Activated naive CD4-positive, alpha-beta T cell treated with anti-CD3 and anti-CD28 coated beads, Interleukin-2, amount 50 U/mL, for 24 hours (primary cell): ENCODE measurements around the gene FNDC1.
A peak's percentile ranks its signal among the peaks of the same experiment; 100 is the strongest.
"Not testable (repeated sequence)": the region's sequence is repeated elsewhere in the genome, so short reads cannot be mapped to it uniquely, and the experiment has no call there.

Source experiments
- H3K27ac Mint-ChIP-seq: one replicate; pipeline ENCODE4 v1.8.0; 2021; ENCODE audit warnings: mild to moderate bottlenecking, mixed read lengths
- H3K27me3 Mint-ChIP-seq: one replicate; pipeline ENCODE4 v1.8.0; 2021; ENCODE audit warnings: mixed read lengths
- H3K36me3 Mint-ChIP-seq: one replicate; pipeline ENCODE4 v1.8.0; 2021; ENCODE audit warnings: mixed read lengths
- H3K4me1 Mint-ChIP-seq: one replicate; pipeline ENCODE4 v1.8.0; 2021; ENCODE audit warnings: mixed read lengths
- H3K4me3 Mint-ChIP-seq: one replicate; pipeline ENCODE4 v1.8.0; 2021; ENCODE audit warnings: mild to moderate bottlenecking, mixed read lengths
- H3K9me3 Mint-ChIP-seq: one replicate; pipeline ENCODE4 v1.8.0; 2021; ENCODE audit warnings: mixed read lengths

The FNDC1 gene

GRCh38 chr6:159169193-159169555 is at the start of gene FNDC1:
TSS of gene FNDC1 (plus strand) at chr6:159169400. CDS start at chr6:159169597, 197 bp downstream.
- Mint-ChIP-seq H3K9me3 (no peaks in the 10 kb centered on the region), H3K4me1 (peaks cover 8% of the 10 kb centered on the region), H3K4me3 (peak within 1 kb of the TSS; percentile 63), H3K27ac (no peak within 1 kb of the TSS), H3K27me3 (peaks cover 66% of the 10 kb centered on the region), H3K36me3 (no peaks in the 10 kb centered on the region)

- no peak overlapping the region for H3K27ac Mint-ChIP-seq
- no peaks in the 10 kb centered on the region for H3K27me3 Mint-ChIP-seq
- H3K9me3 Mint-ChIP-seq = no peaks in the 10 kb centered on the region
- H3K4me3 Mint-ChIP-seq = no peak overlapping the region
- H3K36me3 Mint-ChIP-seq = no peaks in the 10 kb centered on the region
- peaks cover 4% of the 10 kb centered on the region for H3K4me1 Mint-ChIP-seq
Observed at GRCh38 chr6:159119791-159120190, 49.4 kb upstream of the FNDC1 start.

- Mint-ChIP-seq H3K4me1 (peaks cover 4% of the 10 kb centered on the region), H3K27me3 (no peaks in the 10 kb centered on the region), H3K36me3 (no peaks in the 10 kb centered on the region), H3K9me3 (no peaks in the 10 kb centered on the region), H3K4me3 (no peak overlapping the region), H3K27ac (no peak overlapping the region)
Observed at GRCh38 chr6:159121486-159121885, 47.7 kb upstream of the FNDC1 start.

GRCh38 chr6:159122453-159122852 is 46.7 kb upstream of the FNDC1 start:
- Mint-ChIP-seq H3K27me3 (no peaks in the 10 kb centered on the region), H3K9me3 (no peaks in the 10 kb centered on the region), H3K4me3 (no peak overlapping the region), H3K4me1 (peaks cover 4% of the 10 kb centered on the region), H3K36me3 (no peaks in the 10 kb centered on the region), H3K27ac (no peak overlapping the region)

GRCh38 chr6:159123831-159124230 is 45.4 kb upstream of the FNDC1 start:
- H3K27me3 Mint-ChIP-seq, H3K9me3 Mint-ChIP-seq, H3K4me3 Mint-ChIP-seq, H3K27ac Mint-ChIP-seq, H3K36me3 Mint-ChIP-seq, H3K4me1 Mint-ChIP-seq: not testable (repeated sequence)

- Mint-ChIP-seq H3K4me1 (no peaks in the 10 kb centered on the region), H3K9me3 (no peaks in the 10 kb centered on the region), H3K27ac (no peak overlapping the region), H3K36me3 (no peaks in the 10 kb centered on the region), H3K27me3 (no peaks in the 10 kb centered on the region), H3K4me3 (no peak overlapping the region)
Observed at GRCh38 chr6:159125014-159125609, 44.1 kb upstream of the FNDC1 start.

- no peak overlapping the region for H3K4me3 Mint-ChIP-seq
- H3K9me3 Mint-ChIP-seq = no peaks in the 10 kb centered on the region
- no peak overlapping the region for H3K27ac Mint-ChIP-seq
- no peaks in the 10 kb centered on the region for H3K27me3 Mint-ChIP-seq
- H3K36me3 Mint-ChIP-seq = no peaks in the 10 kb centered on the region
- no peaks in the 10 kb centered on the region for H3K4me1 Mint-ChIP-seq
Observed at GRCh38 chr6:159125951-159126352, 43.2 kb upstream of the FNDC1 start.

- H3K9me3 Mint-ChIP-seq = no peaks in the 10 kb centered on the region
Observed at GRCh38 chr6:159126590-159126989, 42.6 kb upstream of the FNDC1 start.

GRCh38 chr6:159127701-159128100 is 41.5 kb upstream of the FNDC1 start:
- H3K9me3 Mint-ChIP-seq = no peaks in the 10 kb centered on the region
- no peak overlapping the region for H3K27ac Mint-ChIP-seq
- no peaks in the 10 kb centered on the region for H3K4me1 Mint-ChIP-seq
- H3K4me3 Mint-ChIP-seq = no peak overlapping the region
- no peaks in the 10 kb centered on the region for H3K27me3 Mint-ChIP-seq
- H3K36me3 Mint-ChIP-seq = no peaks in the 10 kb centered on the region

More at GRCh38 chr6:159126590-159126989, 42.6 kb upstream of the FNDC1 start:
- Mint-ChIP-seq H3K36me3 (no peaks in the 10 kb centered on the region), H3K27me3 (no peaks in the 10 kb centered on the region), H3K27ac (no peak overlapping the region), H3K4me3 (no peak overlapping the region), H3K4me1 (no peaks in the 10 kb centered on the region)

GRCh38 chr6:159128978-159129377 is 40.2 kb upstream of the FNDC1 start:
- H3K9me3 Mint-ChIP-seq = no peaks in the 10 kb centered on the region
- no peak overlapping the region for H3K4me3 Mint-ChIP-seq
- H3K36me3 Mint-ChIP-seq = no peaks in the 10 kb centered on the region
- H3K27me3 Mint-ChIP-seq = no peaks in the 10 kb centered on the region
- no peak overlapping the region for H3K27ac Mint-ChIP-seq
- H3K4me1 Mint-ChIP-seq = no peaks in the 10 kb centered on the region

- Mint-ChIP-seq H3K27ac (no peak overlapping the region), H3K4me3 (no peak overlapping the region), H3K27me3 (no peaks in the 10 kb centered on the region), H3K9me3 (no peaks in the 10 kb centered on the region), H3K36me3 (no peaks in the 10 kb centered on the region), H3K4me1 (no peaks in the 10 kb centered on the region)
Observed at GRCh38 chr6:159130846-159131245, 38.4 kb upstream of the FNDC1 start.

- H3K4me1 Mint-ChIP-seq = no peaks in the 10 kb centered on the region
- H3K27me3 Mint-ChIP-seq = no peaks in the 10 kb centered on the region
- no peak overlapping the region for H3K27ac Mint-ChIP-seq
- no peaks in the 10 kb centered on the region for H3K36me3 Mint-ChIP-seq
- H3K4me3 Mint-ChIP-seq = no peak overlapping the region
- no peaks in the 10 kb centered on the region for H3K9me3 Mint-ChIP-seq
Observed at GRCh38 chr6:159131709-159132108, 37.5 kb upstream of the FNDC1 start.

- no peaks in the 10 kb centered on the region for H3K36me3 Mint-ChIP-seq
- H3K27me3 Mint-ChIP-seq = peaks cover 2% of the 10 kb centered on the region
- no peaks in the 10 kb centered on the region for H3K9me3 Mint-ChIP-seq
- no peak overlapping the region for H3K4me3 Mint-ChIP-seq
- no peaks in the 10 kb centered on the region for H3K4me1 Mint-ChIP-seq
- H3K27ac Mint-ChIP-seq = no peak overlapping the region
Observed at GRCh38 chr6:159132664-159133063, 36.5 kb upstream of the FNDC1 start.

- no peaks in the 10 kb centered on the region for H3K36me3 Mint-ChIP-seq
- no peaks in the 10 kb centered on the region for H3K4me1 Mint-ChIP-seq
- H3K27me3 Mint-ChIP-seq = peaks cover 4% of the 10 kb centered on the region
- no peak overlapping the region for H3K27ac Mint-ChIP-seq
- H3K4me3 Mint-ChIP-seq = no peak overlapping the region
- no peaks in the 10 kb centered on the region for H3K9me3 Mint-ChIP-seq
Observed at GRCh38 chr6:159134701-159135364, 34.4 kb upstream of the FNDC1 start.

GRCh38 chr6:159137676-159138075 is 31.5 kb upstream of the FNDC1 start:
- no peaks in the 10 kb centered on the region for H3K4me1 Mint-ChIP-seq
- no peak overlapping the region for H3K4me3 Mint-ChIP-seq
- H3K27ac Mint-ChIP-seq = no peak overlapping the region
- H3K36me3 Mint-ChIP-seq = no peaks in the 10 kb centered on the region
- peaks cover 4% of the 10 kb centered on the region for H3K27me3 Mint-ChIP-seq
- no peaks in the 10 kb centered on the region for H3K9me3 Mint-ChIP-seq

- H3K4me1 Mint-ChIP-seq = no peaks in the 10 kb centered on the region
- peaks cover 3% of the 10 kb centered on the region for H3K27me3 Mint-ChIP-seq
- no peak overlapping the region for H3K4me3 Mint-ChIP-seq
- no peak overlapping the region for H3K27ac Mint-ChIP-seq
- no peaks in the 10 kb centered on the region for H3K9me3 Mint-ChIP-seq
- H3K36me3 Mint-ChIP-seq = no peaks in the 10 kb centered on the region
Observed at GRCh38 chr6:159142531-159142930, 26.7 kb upstream of the FNDC1 start.

- peaks cover 3% of the 10 kb centered on the region for H3K27me3 Mint-ChIP-seq
- H3K4me1 Mint-ChIP-seq = peaks cover 7% of the 10 kb centered on the region
- H3K9me3 Mint-ChIP-seq = no peaks in the 10 kb centered on the region
- H3K36me3 Mint-ChIP-seq = no peaks in the 10 kb centered on the region
- no peak overlapping the region for H3K27ac Mint-ChIP-seq
- no peak overlapping the region for H3K4me3 Mint-ChIP-seq
Observed at GRCh38 chr6:159148641-159149040, 20.6 kb upstream of the FNDC1 start.
